GM19238 (cell line): ENCODE results near the gene PRR7.

Source experiments
- DNase-seq: peaks from one replicate; pipeline ENCODE4 v3.0.0; 2011; ENCODE audit warnings: low spot score; ENCODE audit not compliant: insufficient read length

PRR7 gene

GRCh38 chr5:177468685-177469628 is 22.3 kb downstream of the PRR7 start:
- no peak for DNase-seq

- no peak for DNase-seq
These were observed 23.3 kb downstream of the PRR7 start for GRCh38 chr5:177469750-177470525.

- DNase-seq: no peak
These were observed 24.3 kb downstream of the PRR7 start for GRCh38 chr5:177470759-177471536.

GRCh38 chr5:177471610-177472356 is 25.2 kb downstream of the PRR7 start:
- no peak for DNase-seq

DNA sequence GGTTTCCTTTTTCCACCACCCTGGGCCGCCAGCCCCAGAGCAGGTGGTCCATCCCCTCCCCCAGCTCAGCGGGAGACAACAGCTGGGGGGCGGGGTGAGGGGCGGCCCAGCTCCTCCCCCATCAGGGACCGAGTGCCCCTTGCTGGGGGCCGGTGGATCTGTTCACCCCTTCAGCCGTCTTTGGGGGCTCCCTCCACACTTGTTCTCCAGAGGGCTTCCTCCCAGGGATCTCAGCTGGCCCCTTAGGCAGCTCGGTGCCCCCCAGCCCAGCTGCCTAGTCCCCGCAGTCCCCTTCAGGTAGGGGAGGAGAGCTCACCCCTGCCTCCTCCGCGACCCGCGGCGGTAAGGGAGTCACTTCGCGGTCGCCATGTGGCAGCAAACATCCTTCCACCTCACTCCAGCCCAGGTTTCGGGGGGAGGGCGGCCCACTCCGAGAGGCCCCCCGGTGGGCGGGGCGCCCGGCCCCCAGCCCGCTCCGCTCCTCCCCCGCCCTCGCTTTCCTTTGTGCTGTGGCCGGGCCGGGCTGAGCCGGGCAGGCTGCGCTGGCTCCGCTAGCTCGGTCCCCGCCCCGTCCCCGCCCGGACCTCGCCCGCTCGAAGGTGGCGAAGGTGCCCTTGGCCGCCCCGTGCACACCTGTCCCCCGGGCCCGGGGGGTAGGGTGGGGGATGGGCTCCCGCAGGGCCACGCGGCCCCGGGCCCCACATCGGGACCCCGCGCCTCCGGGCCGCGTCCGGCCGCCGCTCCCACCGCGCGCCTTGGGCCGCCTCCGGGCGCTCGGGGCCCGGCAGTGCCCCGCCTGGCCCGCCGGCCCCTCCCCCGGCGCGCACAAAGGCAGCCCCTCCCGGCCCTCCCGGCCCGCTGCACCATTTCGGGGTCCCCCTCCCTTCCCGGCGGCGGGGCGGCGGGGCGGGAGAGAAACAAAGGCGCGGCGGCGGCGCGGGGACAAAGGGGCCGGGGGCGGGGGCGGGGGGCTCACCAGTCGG is 26.1 kb downstream of the PRR7 start:
- peak; percentile 82 for DNase-seq

GRCh38 chr5:177473443-177474001 is 26.9 kb downstream of the PRR7 start, which contains the start of gene DBN1:
Gene DBN1, minus strand, starts transcription at chr5:177473634. Its CDS starts 113 bp downstream, at chr5:177473521.
- DNase-seq: peak; percentile 82

DNA sequence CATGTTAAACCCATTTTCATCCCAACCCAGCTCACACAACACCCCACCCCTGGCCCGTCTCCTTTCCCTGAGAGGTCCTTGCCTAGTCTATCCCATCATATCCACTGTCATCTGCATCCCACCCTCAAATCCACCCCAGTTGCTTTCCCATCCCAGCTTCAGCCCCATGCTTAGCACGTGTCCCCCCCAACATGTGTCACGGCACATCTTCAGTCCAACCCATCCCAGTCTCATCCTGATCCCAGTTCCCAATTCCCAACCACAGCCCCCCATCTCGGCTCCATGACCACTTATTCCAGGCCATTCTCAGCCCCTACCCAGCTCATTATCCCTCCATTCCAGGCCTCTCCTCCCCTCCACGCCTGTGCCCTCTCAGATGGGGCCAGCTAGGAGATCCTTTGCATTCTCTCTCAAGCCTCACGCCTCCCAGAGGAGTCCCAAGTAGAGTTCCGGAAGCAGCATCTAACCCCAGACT is 27.4 kb downstream of the PRR7 start:
- no peak for DNase-seq

DNA sequence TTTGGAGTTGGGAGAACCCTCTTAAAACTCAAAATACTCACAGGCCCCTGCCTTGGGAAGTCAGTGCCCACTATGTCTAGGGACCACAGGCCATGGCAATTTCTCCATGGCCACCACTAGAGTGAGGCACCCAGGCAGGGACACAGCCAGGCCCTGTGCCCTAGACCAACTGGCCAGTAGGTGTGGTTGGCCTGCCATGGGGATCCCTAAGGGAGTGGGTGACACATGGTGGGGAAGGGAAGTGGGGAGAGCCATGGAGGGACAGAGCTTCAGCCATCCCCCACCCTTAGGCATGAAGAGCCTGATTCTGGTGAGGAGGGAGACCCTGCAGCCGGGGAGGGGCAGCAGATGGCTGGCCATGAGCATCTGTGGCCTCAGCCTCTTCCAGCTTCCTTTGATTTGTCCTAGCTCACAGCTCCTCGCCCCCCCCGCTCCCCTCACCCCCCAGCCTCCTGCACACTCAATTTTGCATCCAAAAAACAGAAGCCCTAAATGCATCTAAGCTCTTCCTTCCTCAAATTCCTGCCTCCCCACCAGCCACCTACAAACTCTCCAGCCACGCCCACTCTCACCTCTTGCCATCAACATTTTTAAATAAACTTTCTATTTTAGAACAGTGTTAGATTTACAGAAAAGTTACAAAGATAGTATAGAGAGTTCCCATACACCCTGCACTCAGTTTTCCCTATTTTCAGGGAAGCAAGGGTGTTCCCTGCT is 28.4 kb downstream of the PRR7 start:
- DNase-seq: no peak

DNA sequence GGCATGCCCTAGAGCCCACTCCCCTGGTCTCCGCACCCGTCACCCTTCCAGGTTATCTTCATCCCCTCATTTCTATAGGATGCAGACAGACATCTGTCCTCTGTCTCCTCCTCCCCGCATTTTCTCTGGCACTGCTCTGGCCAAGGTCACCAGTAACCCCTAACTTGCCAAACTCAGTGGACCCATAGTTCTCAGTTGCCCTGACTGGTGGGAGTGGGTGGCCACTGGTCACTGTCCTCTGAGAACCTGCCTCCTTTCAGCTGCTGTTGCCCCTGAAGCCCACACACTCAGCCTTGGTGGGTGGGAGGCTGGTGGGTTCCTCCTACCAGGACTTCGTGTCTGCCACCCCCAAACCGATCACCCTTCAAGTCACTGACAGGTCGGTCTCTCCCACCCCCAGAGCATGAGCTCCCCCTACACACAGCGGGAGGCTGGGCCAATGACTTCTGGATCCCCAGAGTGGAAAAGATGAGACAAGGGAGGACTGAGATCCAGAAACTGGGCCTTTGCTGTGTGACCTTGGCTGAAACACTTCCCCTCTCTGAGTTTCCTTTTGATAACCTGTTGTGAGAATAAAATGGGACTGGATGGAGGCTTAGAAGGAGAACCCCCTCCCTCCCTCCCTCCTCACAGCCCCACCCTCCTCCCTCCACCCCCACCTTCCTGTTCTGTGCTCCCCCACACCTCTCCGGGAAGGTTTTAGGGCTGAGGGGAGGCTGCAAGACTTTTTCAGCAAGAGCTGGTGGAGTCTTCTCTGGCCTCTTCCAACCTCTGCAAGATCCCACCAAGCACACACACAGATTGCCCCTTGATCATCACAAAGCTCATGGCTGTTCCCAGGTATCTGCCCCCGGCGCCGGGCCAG is 29.2 kb downstream of the PRR7 start:
- DNase-seq: no peak

GRCh38 chr5:177476531-177477233 is 30.1 kb downstream of the PRR7 start:
- no peak for DNase-seq

- no peak for DNase-seq
These were observed 31.3 kb downstream of the PRR7 start for GRCh38 chr5:177477701-177478477.

- no peak for DNase-seq
These were observed 32.4 kb downstream of the PRR7 start for GRCh38 chr5:177478711-177479646.

GRCh38 chr5:177479774-177480173 is 33.2 kb downstream of the PRR7 start:
- no peak for DNase-seq

DNA sequence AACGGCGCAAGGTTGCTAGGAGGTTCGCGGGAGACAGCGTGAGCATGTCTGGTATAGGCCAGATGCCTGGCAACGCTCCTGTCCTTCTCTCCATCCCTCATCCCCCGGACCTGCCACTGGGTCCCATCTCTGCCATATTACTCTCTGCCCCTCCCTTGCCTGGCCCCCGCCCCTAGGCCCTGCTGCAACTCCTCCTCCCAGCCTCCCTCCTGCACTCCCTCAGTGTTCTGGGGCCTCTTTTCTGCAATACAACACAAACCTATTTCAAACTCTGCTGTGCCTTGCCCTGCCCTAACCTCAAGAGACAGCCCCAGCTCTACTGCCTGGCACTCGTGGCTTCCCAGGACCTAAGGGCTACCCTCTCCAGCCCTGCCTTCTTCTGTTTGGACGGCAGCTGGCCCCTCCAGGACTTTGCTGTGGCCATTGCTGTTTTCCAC is 35.8 kb downstream of the PRR7 start:
- no peak for DNase-seq

DNA sequence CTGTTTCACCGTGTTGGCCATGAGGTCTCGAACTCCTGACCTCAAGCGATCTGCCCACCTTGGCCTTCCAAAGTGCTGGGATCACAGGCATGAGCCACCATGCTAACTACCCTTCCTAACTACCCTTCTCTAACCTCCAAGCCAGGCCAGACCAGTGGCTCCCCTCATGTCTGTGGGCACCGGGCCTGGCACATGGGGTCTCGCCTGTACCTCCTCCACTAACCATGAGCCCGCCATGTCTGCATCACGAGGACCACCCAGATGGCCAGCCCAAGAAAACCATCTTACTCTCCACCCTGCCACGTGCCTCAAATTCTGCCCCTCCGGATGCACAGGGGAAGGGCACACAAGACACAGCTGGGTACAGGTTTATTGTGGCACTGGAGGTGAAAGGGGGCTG is 36.4 kb downstream of the PRR7 start:
- DNase-seq: no peak
